ENCODE measurements around the gene PHGDH. TPM values are rescaled to one million over a fixed set of nuclear protein-coding genes. Genes with fewer than 3 reads are reported as not detected.

The PHGDH gene
- total and polyA plus RNA-seq, 2 donors (not counting 1 experiment from before 2014, with no cell fraction given), result 1.2 to 3.9 TPM

DNA sequence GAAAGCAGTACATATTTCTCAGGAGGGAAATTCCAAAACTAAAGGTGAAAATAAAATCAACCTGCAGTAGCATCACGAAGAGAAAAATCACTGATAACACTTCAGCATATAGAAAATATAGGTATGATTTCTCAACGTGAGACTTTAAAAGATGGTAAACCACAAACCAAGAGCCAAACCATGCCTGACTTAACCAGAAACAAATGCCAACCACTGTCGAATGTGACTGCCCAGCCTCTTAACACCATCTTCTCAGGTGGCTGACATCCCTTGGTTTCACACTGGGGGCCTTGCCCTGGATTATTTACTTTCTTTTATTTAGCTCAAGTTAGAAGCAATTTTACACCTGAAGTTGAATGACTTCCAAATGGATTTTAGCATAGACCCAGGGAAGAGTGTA lies 46.9 kb downstream of the PHGDH start:
- Mint-ChIP-seq H3K4me1 (no peaks in the 10 kb centered on the region), H3K9me3 (ENCODE audit: insufficient read depth) (no peaks in the 10 kb centered on the region), H3K27me3 (peaks cover 8% of the 10 kb centered on the region), H3K4me3 (no peak overlapping the region), H3K27ac (no peak overlapping the region)
- DNase-seq (no peak), ATAC-seq (ENCODE audit: low read depth) (no peak)
- H3K79me2 ChIP-seq (ENCODE audit: control insufficient read depth, insufficient read depth, low read length), result no peaks in the 10 kb centered on the region
- no CpG with 5 or more reads among the region's 3 CpGs for WGBS (ENCODE audit: insufficient coverage)
- H3K27me3 ChIP-seq (replicated peaks in 1 of 4; ENCODE audit: control extremely low read depth in 1 of 4, control insufficient read depth in 3 of 4, insufficient read depth in 4 of 4, low read length in 3 of 4), result no peaks in the 10 kb centered on the region
- no peaks in the 10 kb centered on the region for H4K20me1 ChIP-seq (ENCODE audit: control insufficient read depth, insufficient read depth, low read length, poor library complexity, severe bottlenecking)
- no peak overlapping the region for H2AFZ ChIP-seq (ENCODE audit: insufficient read depth, low read depth, low read length, poor library complexity, severe bottlenecking)
- peaks cover 0 to 7% (median 0%) of the 10 kb centered on the region in 3 donors for H3K9me3 ChIP-seq (ENCODE audit: control extremely low read depth in 1 of 3, control insufficient read depth in 2 of 3, insufficient read depth in 1 of 3, low read length in 2 of 3)
- no peaks in the 10 kb centered on the region for H3K36me3 ChIP-seq (replicated peaks in 1 of 2; ENCODE audit: control extremely low read depth in 1 of 2, control insufficient read depth in 1 of 2, extremely low read depth in 1 of 2, insufficient read depth in 2 of 2, low read length in 1 of 2)
- no peaks in the 10 kb centered on the region for H3K4me1 ChIP-seq (ENCODE audit: control insufficient read depth in 2 of 2, insufficient read depth in 2 of 2, low read length in 2 of 2)
- H3K4me2 ChIP-seq (replicated peaks; ENCODE audit: low read depth, low read length, poor library complexity, severe bottlenecking), result no peak overlapping the region
- intact Hi-C loops (cut with micrococcal nuclease), result no loop called here
- ChIA-PET POLR2A (no interaction called here), CTCF (interaction anchor here (1.1 kb wide), 1 partner anchor 10 kb away, joined by 3 read pairs; no protein-coding TSS in a partner anchor)
- no peak overlapping the region for H3K9ac ChIP-seq (ENCODE audit: low read length)
- H3K4me3 ChIP-seq (ENCODE audit: control extremely low read depth in 1 of 5, extremely low read depth in 1 of 5, insufficient read depth in 1 of 5, low read depth in 2 of 5, low read length in 4 of 5), result no peak overlapping the region
- H3K27ac ChIP-seq (ENCODE audit: low read length in 2 of 2), result no peak overlapping the region
- no peak for TF ChIP-seq EZH2 (IDR thresholded peaks at IDR 0.05; ENCODE audit: borderline replicate concordance, insufficient read depth, low read depth, low read length, poor library complexity, severe bottlenecking)
- TF ChIP-seq, protein P1, sequence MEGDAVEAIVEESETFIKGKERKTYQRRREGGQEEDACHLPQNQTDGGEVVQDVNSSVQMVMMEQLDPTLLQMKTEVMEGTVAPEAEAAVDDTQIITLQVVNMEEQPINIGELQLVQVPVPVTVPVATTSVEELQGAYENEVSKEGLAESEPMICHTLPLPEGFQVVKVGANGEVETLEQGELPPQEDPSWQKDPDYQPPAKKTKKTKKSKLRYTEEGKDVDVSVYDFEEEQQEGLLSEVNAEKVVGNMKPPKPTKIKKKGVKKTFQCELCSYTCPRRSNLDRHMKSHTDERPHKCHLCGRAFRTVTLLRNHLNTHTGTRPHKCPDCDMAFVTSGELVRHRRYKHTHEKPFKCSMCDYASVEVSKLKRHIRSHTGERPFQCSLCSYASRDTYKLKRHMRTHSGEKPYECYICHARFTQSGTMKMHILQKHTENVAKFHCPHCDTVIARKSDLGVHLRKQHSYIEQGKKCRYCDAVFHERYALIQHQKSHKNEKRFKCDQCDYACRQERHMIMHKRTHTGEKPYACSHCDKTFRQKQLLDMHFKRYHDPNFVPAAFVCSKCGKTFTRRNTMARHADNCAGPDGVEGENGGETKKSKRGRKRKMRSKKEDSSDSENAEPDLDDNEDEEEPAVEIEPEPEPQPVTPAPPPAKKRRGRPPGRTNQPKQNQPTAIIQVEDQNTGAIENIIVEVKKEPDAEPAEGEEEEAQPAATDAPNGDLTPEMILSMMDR (IDR thresholded peaks at IDR 0.05), result no peak

GRCh38 chr1:119762409-119762808 lies 50.7 kb downstream of the PHGDH start:
- intact Hi-C loops (cut with micrococcal nuclease), result no loop called here
- no peak overlapping the region for H3K4me2 ChIP-seq (replicated peaks; ENCODE audit: low read depth, low read length, poor library complexity, severe bottlenecking)
- Mint-ChIP-seq H3K4me3 (no peak overlapping the region), H3K9me3 (ENCODE audit: insufficient read depth) (no peaks in the 10 kb centered on the region), H3K27ac (no peak overlapping the region), H3K27me3 (peaks cover 15% of the 10 kb centered on the region), H3K4me1 (no peaks in the 10 kb centered on the region)
- no peak for TF ChIP-seq EZH2 (IDR thresholded peaks at IDR 0.05; ENCODE audit: borderline replicate concordance, insufficient read depth, low read depth, low read length, poor library complexity, severe bottlenecking)
- TF ChIP-seq, protein P1 (IDR thresholded peaks at IDR 0.05), result no peak
- H4K20me1 ChIP-seq (ENCODE audit: control insufficient read depth, insufficient read depth, low read length, poor library complexity, severe bottlenecking), result no peaks in the 10 kb centered on the region
- no peaks in the 10 kb centered on the region for H3K4me1 ChIP-seq (ENCODE audit: control insufficient read depth in 2 of 2, insufficient read depth in 2 of 2, low read length in 2 of 2)
- no peaks in the 10 kb centered on the region for H3K36me3 ChIP-seq (replicated peaks in 1 of 2; ENCODE audit: control extremely low read depth in 1 of 2, control insufficient read depth in 1 of 2, extremely low read depth in 1 of 2, insufficient read depth in 2 of 2, low read length in 1 of 2)
- peaks cover 0 to 7% (median 3%) of the 10 kb centered on the region in 4 experiments for H3K27me3 ChIP-seq (replicated peaks in 1 of 4; ENCODE audit: control extremely low read depth in 1 of 4, control insufficient read depth in 3 of 4, insufficient read depth in 4 of 4, low read length in 3 of 4)
- no peak overlapping the region for H3K4me3 ChIP-seq (ENCODE audit: control extremely low read depth in 1 of 5, extremely low read depth in 1 of 5, insufficient read depth in 1 of 5, low read depth in 2 of 5, low read length in 4 of 5)
- H3K9ac ChIP-seq (ENCODE audit: low read length), result no peak overlapping the region
- H3K9me3 ChIP-seq (ENCODE audit: control extremely low read depth in 1 of 3, control insufficient read depth in 2 of 3, insufficient read depth in 1 of 3, low read length in 2 of 3), result peaks cover 0 to 4% (median 0%) of the 10 kb centered on the region in 3 donors
- POLR2A ChIA-PET, result no interaction called here
- no peak for ATAC-seq (ENCODE audit: low read depth)
- no peak overlapping the region for H2AFZ ChIP-seq (ENCODE audit: insufficient read depth, low read depth, low read length, poor library complexity, severe bottlenecking)
- no peak for DNase-seq
- H3K27ac ChIP-seq (ENCODE audit: low read length in 2 of 2), result no peak overlapping the region
- no peaks in the 10 kb centered on the region for H3K79me2 ChIP-seq (ENCODE audit: control insufficient read depth, insufficient read depth, low read length)
- 83% methylated on average over 1 of the region's 1 CpG for whole genome bisulfite sequencing (ENCODE audit: insufficient coverage)
- CTCF ChIA-PET, result no interaction called here
